Activated naive CD8-positive, alpha-beta T cell (primary cell): ENCODE measurements around the gene FKBP8.

Experiments
- H3K27ac Mint-ChIP-seq: one replicate; pipeline ENCODE4 v1.8.0; 2021; ENCODE audit warnings: mixed read lengths
- H3K27me3 Mint-ChIP-seq: one replicate; pipeline ENCODE4 v1.8.0; 2021; ENCODE audit warnings: mixed read lengths
- H3K36me3 Mint-ChIP-seq: one replicate; pipeline ENCODE4 v1.8.0; 2021; ENCODE audit warnings: mixed read lengths
- H3K4me1 Mint-ChIP-seq: one replicate; pipeline ENCODE4 v1.8.0; 2021; ENCODE audit warnings: low read depth, mixed read lengths
- H3K4me3 Mint-ChIP-seq: one replicate; pipeline ENCODE4 v1.8.0; 2021; ENCODE audit warnings: mild to moderate bottlenecking, mixed read lengths
- H3K9me3 Mint-ChIP-seq: one replicate; pipeline ENCODE4 v1.8.0; 2021; ENCODE audit warnings: low read depth, mixed read lengths

FKBP8 gene

GRCh38 chr19:18574691-18575291 is 31.4 kb upstream of the FKBP8 start:
- H3K9me3 Mint-ChIP-seq: no peaks in the 10 kb centered on the region
- peak overlapping the region; percentile 75 for H3K27ac Mint-ChIP-seq
- H3K36me3 Mint-ChIP-seq: peaks cover 6% of the 10 kb centered on the region
- no peaks in the 10 kb centered on the region for H3K27me3 Mint-ChIP-seq
- peak overlapping the region; percentile 53 for H3K4me3 Mint-ChIP-seq
- H3K4me1 Mint-ChIP-seq: peaks cover 23% of the 10 kb centered on the region

GRCh38 chr19:18571564-18572344 is 28.4 kb upstream of the FKBP8 start, which contains the start of gene UBA52:
UBA52 (plus strand) TSS chr19:18571857; CDS start chr19:18573301, 1,444 bp downstream.
- H3K4me3 Mint-ChIP-seq: peak within 1 kb of the TSS; percentile 99
- H3K9me3 Mint-ChIP-seq: no peaks in the 10 kb centered on the region
- H3K4me1 Mint-ChIP-seq: peaks cover 22% of the 10 kb centered on the region
- no peaks in the 10 kb centered on the region for H3K27me3 Mint-ChIP-seq
- H3K36me3 Mint-ChIP-seq: peaks cover 6% of the 10 kb centered on the region
- H3K27ac Mint-ChIP-seq: peak within 1 kb of the TSS; percentile 95

GRCh38 chr19:18568367-18568766 is 25.0 kb upstream of the FKBP8 start:
- Mint-ChIP-seq H3K9me3 (no peaks in the 10 kb centered on the region), H3K27me3 (no peaks in the 10 kb centered on the region), H3K4me1 (peaks cover 11% of the 10 kb centered on the region), H3K4me3 (no peak overlapping the region), H3K36me3 (peaks cover 6% of the 10 kb centered on the region), H3K27ac (no peak overlapping the region)

DNA sequence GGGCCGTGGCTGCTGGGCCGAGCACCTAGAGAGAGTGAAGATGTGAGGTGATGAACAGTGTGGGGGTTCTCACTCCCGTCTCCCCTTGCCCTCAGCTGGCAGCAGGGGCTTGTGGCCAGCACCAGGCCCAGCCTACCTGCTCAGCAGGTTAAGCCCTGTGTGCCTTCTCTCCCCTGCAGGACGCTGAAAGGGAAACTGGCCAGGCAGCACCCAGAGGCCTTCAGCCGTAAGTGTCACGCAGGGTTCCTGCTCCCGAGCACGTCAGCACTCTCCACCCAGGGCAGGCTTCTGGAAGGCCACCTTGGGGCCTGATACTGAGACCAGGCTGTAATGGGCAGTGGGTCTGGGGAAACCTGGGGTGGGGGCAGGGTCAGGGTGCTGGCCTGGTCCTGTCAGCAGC is 23.6 kb upstream of the FKBP8 start:
- Mint-ChIP-seq H3K36me3 (no peaks in the 10 kb centered on the region), H3K27me3 (no peaks in the 10 kb centered on the region), H3K4me3 (no peak overlapping the region), H3K27ac (no peak overlapping the region), H3K4me1 (peaks cover 3% of the 10 kb centered on the region), H3K9me3 (no peaks in the 10 kb centered on the region)

DNA sequence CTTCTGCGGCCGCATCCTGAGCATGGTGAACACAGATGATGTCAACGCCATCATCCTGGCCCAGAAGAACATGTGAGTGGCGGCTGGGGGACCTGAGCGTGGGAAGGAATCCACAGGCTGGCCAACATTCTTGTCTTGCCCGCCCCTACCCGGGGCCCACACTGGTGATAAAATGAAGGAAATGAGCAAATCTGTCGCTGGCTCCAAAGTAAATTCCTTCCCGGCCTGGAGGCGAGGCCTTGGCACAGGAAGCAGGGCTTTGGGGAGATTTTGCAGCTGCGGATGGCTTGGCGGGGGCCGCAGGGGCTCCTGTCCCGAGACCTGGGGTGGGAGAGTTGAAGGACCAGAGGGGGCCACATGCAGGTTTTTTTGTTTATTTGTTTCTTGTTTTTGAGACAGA is 18.7 kb upstream of the FKBP8 start:
- Mint-ChIP-seq H3K4me3 (no peak overlapping the region), H3K27me3 (no peaks in the 10 kb centered on the region), H3K36me3 (no peaks in the 10 kb centered on the region), H3K4me1 (peaks cover 11% of the 10 kb centered on the region), H3K27ac (no peak overlapping the region), H3K9me3 (no peaks in the 10 kb centered on the region)

DNA sequence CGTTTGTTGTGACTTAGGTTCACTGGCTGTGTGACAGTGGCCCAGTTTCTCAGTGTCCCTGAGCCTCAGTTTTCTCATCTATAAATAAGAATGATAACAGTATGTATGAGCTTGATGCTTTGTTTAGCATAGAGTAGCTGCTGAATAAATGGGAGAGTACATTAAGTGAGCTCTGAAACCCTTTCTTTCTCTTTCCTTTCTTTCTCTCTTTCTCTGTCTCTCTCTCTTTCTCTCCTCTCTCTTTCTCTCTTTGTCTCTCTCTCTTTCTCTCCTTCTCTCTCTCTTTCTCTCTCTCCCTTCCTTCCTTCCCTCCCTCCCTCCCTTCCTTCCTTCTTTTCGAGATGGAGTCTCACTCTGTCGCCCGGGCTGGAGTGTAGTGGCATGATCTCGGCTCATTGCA is 16.3 kb upstream of the FKBP8 start:
- H3K9me3 Mint-ChIP-seq: no peaks in the 10 kb centered on the region
- H3K36me3 Mint-ChIP-seq: no peaks in the 10 kb centered on the region
- H3K27me3 Mint-ChIP-seq: no peaks in the 10 kb centered on the region
- H3K4me1 Mint-ChIP-seq: peaks cover 11% of the 10 kb centered on the region
- peak overlapping the region; percentile 98 for H3K4me3 Mint-ChIP-seq
- H3K27ac Mint-ChIP-seq: peak overlapping the region; percentile 46

GRCh38 chr19:18558604-18559003 is 15.2 kb upstream of the FKBP8 start:
- peaks cover 11% of the 10 kb centered on the region for H3K4me1 Mint-ChIP-seq
- no peaks in the 10 kb centered on the region for H3K27me3 Mint-ChIP-seq
- H3K27ac Mint-ChIP-seq: peak overlapping the region; percentile 96
- no peaks in the 10 kb centered on the region for H3K9me3 Mint-ChIP-seq
- peak overlapping the region; percentile 98 for H3K4me3 Mint-ChIP-seq
- H3K36me3 Mint-ChIP-seq: no peaks in the 10 kb centered on the region

GRCh38 chr19:18558202-18558555 is 14.8 kb upstream of the FKBP8 start:
- Mint-ChIP-seq H3K4me3 (peak overlapping the region; percentile 98), H3K4me1 (peaks cover 11% of the 10 kb centered on the region), H3K9me3 (no peaks in the 10 kb centered on the region), H3K27ac (peak overlapping the region; percentile 96), H3K27me3 (no peaks in the 10 kb centered on the region), H3K36me3 (no peaks in the 10 kb centered on the region)

DNA sequence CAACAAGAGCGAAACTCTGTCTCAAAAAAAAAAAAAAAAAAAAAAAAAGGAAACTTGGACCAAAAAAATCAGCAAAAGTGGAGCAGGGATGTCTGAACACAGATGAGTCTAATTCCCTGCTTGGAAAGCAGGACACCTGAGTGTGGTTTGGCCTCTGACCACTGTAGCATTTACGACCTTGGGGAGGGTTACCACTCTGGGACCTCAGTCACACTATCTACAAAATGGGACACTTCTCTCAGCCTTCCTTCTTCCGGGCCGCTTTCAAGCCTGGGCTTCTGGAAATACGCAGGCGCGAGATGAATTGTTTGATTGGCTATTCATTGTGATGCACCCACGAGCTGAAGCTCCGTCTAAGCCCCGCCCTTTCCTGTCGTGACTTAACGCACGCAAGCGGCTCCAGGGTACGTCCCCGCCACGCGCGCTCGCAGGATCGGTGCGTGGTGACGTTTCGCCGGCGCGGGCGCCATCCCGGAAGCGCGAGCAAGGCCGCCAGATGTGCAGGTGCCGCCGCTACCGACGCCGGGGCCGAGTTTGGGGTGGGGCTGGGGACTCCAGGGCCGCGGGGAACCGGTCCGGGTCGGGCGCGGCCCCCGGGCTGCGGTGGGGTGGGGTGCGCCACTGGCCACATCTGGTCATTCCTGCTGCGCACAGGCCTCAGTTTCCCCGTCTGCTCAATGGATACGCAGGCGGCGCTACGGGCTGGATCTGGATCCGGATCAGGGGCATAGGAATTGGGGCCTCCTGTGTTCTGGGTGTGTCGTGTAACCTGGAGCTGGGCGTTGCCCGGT is 14.2 kb upstream of the FKBP8 start, which contains the start of gene KXD1:
Gene KXD1, plus strand, starts transcription at position 460 of the 791 bp plus-strand sequence. CDS start 4,187 bp downstream, outside the sequence.
- Mint-ChIP-seq H3K9me3 (no peaks in the 10 kb centered on the region), H3K27me3 (no peaks in the 10 kb centered on the region), H3K27ac (peak within 1 kb of the TSS; percentile 96), H3K4me3 (peak within 1 kb of the TSS; percentile 98), H3K4me1 (peaks cover 11% of the 10 kb centered on the region), H3K36me3 (no peaks in the 10 kb centered on the region)

DNA sequence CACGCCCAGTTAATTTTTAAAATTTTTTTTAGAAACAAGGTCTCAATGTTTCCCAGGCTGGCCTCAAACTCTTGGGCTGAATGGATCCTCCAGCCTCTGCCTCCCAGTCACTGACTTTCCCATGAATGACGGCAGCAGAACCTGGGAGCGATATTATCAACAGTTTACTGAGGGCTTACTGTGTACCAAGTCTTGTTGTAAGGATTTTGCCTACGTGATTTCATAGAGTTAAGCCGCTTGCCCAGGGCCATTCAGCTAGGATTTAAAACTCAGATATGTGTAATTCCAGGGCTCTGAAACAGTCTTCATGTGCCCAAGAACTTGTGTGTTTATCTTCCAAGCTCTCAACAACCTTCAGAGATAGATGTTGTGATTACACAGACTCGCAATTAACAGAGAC is 8.3 kb upstream of the FKBP8 start:
- H3K27ac Mint-ChIP-seq: no peak overlapping the region
- H3K27me3 Mint-ChIP-seq: no peaks in the 10 kb centered on the region
- H3K9me3 Mint-ChIP-seq: no peaks in the 10 kb centered on the region
- no peaks in the 10 kb centered on the region for H3K4me1 Mint-ChIP-seq
- no peaks in the 10 kb centered on the region for H3K36me3 Mint-ChIP-seq
- H3K4me3 Mint-ChIP-seq: no peak overlapping the region

GRCh38 chr19:18543814-18544475 is 572 bp upstream of the FKBP8 start:
- Mint-ChIP-seq H3K36me3 (no peaks in the 10 kb centered on the region), H3K27me3 (no peaks in the 10 kb centered on the region), H3K4me1 (peaks cover 22% of the 10 kb centered on the region), H3K4me3 (peak overlapping the region; percentile 94), H3K9me3 (no peaks in the 10 kb centered on the region), H3K27ac (peak overlapping the region; percentile 94)

DNA sequence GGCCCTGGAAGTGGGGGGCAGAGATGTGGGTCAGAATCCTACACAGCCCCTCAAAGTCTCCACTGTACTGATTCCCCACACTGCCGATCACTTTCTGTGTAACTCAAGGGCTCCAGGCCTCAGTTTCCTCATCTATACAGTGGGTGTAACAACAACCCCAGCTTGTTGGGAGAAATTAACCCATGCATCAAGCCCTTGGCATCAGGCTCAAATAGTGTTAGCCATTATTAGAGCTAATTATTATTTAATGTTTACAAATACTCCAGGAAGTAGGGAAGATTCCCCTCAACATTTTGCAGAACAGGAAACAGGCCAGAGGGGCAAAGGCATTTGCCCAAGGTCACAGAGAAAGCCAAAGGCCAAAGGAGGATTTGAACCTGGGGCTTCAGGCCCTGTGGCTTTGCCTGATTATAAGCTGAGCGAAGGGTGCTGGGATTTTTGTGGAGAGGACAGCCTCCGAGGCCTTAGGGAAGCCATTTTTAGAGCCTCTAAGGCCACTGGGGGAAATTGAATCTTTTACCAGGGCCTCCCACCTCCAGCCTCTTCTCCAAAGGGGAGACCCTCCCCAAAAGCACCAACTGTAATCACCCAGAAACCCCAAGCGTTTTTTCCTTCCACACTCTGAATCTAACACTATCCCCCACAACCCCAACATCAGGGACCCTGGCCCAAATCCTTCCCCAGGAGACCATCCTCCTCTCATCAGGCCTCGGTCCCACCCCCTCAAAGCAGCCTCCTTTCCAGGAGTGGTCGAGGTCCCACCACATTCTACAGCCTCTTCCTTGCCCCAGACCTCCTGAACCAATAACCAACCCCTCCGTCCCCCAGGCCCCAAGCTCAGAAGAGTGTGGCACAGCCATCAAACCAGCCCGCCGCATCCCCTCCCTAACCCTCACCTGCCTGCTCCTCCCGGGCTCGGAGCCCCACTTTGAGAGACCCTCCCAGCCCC is 1.1 kb downstream of the FKBP8 start:
- Mint-ChIP-seq H3K36me3 (no peaks in the 10 kb centered on the region), H3K27me3 (no peaks in the 10 kb centered on the region), H3K9me3 (no peaks in the 10 kb centered on the region), H3K4me3 (peak overlapping the region; percentile 89), H3K27ac (peak overlapping the region; percentile 84), H3K4me1 (peaks cover 22% of the 10 kb centered on the region)

- H3K36me3 Mint-ChIP-seq: peaks cover 2% of the 10 kb centered on the region
- H3K4me1 Mint-ChIP-seq: peaks cover 22% of the 10 kb centered on the region
- no peaks in the 10 kb centered on the region for H3K27me3 Mint-ChIP-seq
- no peaks in the 10 kb centered on the region for H3K9me3 Mint-ChIP-seq
- peak overlapping the region; percentile 89 for H3K4me3 Mint-ChIP-seq
- peak overlapping the region; percentile 84 for H3K27ac Mint-ChIP-seq
Observed at GRCh38 chr19:18541258-18541991, 1.9 kb downstream of the FKBP8 start.
